NCI-H128 (cell line): ENCODE results near the gene RUVBL1.
"Not testable (repeated sequence)": the region's sequence is repeated elsewhere in the genome, so short reads cannot be mapped to it uniquely, and the experiment has no call there.

Source experiments
- DNase-seq: peaks from one replicate; lab custom pipeline; 2025; ENCODE audit not compliant: unreplicated experiment; lab: John Stamatoyannopoulos, UW

The RUVBL1 gene

DNA sequence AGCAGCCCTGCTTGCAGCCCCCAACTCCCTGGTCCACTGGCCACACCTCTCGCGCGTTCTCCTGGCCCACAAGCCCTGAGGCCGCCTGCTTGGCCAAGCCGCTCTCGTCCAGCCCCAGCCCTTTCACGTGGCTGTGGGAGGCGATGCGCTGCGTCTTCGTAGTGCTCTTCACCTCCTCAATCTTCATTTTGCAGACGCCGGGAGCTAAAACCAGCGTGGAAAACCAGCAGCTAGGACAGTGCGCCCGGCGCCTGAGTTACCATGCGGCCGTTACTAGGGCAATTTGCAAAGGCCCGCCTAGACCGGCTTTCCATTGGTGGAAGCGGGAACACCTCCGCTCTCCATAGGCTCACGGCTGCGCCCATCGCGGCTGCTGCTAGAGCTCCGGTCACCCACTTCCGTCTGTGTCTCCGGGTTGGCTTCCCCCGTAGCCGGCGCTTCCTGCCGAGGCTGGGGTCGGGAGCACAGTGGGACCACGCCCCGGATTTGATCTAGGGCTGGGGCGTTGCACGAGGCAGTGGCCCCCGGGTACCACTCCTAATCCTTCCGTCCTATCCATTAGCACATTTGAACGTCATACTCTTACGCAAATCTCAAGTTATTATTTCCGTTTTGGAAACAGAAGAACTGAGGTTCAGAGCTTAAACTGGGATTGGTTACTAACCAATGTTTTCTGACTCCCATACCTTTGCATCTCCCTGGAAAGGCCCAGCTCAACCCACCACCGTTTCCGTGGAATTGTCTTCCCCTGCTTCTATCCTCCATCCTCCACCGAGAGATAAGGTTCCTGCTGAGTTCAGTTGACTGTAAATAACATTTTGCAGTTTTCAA is at the start of gene RUVBL1:
Gene RUVBL1, minus strand, starts transcription at position 275 of the 831 bp plus-strand sequence. Its CDS starts 88 bp downstream, at position 187.
- DNase-seq, result peak; percentile 93

DNA sequence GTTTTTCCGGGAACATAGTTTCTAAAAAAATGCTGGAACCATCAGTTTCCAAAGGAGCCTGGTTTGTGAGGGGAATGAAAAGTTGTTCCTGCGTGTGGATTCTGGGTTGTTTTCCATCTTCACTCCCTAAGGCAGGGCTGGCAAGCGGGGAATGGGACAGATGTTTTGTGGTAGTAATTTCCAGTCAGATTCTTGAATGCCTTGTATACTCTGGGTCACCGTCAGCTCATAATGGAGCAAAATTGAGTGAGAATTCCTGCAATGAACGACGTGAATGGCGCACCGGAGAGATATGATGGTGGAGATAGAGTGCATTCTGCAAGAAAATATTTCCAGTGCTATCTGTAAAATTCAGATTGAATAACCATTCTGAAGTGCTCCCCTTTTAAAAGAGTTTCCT is 49.6 kb upstream of the RUVBL1 start:
- no peak for DNase-seq

DNA sequence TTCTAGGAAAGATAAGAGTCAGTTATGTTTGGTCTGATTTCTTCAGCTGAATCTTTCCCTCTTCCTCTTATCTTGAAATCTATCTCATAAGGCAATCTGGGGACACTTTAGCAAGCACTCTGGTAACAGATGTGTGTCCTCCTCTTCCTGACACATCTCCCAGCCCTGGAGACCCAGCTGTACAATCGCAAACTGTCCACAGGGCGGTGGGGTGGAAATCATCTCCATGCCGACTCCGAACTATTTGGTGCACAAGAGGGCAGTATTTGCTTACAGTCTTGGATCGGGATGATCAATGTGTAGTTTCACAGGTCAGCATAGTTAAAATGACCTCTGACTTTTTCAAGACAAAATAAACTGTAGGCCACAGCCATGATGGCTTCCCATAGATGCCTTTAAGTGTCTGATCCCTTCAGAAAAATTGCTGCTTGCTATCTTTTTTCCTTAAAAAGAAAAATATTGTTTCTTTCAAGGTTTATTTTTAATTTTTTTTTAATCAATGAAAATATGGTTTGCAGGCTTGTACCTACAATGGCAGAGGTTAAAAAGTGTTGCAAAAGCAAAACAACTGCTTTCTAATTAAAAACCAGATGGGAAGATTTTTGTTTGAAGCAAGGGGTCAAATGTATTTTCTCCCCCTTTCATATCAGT is 47.4 kb upstream of the RUVBL1 start:
- DNase-seq, result peak; percentile 21

DNA sequence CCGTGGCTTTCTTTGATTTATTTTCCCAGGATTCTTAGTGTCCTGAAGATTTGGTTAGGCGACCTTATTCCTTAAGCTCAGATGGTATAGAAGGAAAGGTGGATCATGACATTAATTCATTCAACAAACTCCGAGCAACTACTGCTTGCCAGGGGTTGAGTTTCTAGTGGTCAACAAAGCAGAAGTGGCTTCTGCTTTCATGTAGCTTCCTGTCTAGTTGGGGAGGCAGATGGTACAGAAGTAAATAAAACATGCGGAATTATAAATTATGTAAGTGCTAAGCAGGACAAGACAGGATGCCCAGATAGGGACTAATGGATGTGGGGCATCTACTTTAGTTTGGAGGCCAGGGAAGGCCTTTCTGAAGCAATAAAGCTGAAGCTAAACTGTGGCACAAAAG is 45.2 kb upstream of the RUVBL1 start:
- DNase-seq, result no peak

DNA sequence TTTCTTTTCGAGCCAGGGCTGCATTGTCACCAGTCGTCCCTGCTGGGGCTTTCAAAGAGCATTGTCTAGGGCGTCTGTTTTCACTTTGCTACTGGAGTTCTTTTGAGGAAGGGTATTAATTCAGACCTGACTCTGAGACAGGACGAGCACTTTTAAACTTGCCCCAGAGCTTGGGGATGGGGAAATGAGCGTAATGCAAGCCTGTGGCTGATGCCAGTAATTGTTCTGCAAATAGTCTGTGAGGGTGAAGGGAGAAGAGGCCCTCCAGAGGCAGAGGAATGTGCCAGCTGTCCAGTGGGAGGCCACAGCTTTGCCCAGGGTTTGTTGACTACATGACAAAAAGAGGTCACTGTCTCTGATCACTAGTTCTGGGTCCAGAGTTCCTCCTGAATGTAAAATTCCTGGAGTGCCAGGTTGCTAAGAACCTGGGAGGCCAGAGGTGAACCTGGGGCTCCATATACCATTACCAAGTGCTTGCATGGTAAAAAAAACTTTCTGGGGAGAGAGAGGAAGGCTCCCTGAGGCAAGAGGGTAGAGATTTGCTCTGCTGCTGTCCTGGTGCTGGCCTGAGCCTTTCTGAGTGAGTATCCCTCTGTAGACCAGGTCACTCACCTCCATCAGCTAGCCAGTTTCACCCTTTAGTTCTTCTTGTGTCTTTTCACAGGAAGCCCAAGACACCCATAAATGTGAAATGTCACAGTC is 44.5 kb upstream of the RUVBL1 start:
- DNase-seq, result no peak

DNA sequence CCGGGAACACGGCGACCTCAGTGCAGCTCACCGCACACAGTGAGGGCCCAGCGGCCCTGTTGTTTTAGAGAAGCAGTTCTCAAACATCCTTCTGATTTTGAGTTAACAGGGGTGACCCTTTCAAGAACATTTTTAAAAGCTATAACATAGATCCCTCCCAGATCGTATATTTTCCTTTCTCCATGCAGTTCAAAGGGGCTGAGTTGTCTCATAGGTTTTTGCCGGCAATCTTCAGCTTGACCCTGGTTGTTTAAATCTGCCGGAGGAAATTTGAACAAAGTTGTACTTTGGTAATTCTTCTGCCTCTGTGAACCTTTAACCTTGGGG is 44.0 kb upstream of the RUVBL1 start:
- DNase-seq, result no peak

DNA sequence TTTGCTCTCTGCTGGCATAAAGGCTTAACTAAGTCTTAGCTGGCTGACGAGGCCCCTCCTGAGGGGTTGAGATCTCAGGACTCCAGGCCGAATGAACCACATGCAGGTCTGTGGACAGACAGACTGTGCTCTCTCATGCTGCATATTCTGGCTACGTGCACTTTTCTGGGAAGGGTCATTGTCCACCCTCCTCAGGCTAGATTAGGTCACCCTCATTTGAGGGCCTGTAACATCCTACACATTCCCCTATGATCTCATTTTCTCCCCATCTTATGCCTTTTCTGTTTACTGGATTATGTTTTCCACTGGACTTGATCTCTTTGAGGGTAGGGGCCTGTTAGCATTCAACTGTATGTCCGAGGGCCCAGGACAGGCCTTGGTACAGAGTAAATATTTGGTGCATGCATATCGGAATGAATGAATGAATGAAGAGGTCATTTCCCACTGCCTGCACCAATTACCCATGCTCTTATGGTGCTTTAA is 43.4 kb upstream of the RUVBL1 start:
- DNase-seq, result no peak

DNA sequence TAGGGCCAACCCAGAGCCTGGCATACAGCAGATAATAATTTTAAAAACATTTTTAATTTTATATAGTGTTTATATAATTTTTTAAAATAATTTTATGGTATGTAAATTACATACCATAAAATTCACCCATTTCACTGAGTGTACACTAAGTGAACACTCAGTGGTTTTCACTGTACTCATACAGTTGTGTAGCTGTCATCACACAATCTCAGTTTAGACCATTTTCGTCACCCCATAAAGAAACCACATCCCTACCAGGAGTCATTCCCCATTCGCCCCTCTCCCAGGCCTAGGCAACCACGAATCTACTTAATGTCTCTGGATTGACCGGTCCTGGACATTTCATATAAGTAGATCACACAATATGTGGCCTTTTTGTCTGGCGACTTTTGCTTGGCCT is 39.8 kb upstream of the RUVBL1 start:
- no peak for DNase-seq

DNA sequence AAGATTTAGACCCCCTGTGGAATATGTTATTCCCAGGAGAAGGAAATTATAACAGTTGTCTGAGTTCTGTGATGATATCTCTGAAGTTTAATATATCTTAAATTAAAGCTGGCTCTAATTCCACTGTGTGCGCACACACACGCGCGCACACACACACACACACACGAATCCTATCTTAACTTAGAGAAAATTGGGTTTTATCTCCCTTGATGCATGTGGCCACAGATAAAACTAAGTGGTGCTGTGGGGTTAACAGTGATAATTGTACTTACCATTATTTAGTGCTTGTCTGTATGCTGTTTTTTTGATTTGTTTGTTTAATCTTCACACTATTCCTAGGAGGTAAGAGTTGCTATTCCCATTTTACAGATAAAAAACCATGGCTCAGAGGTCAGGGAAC is 37.0 kb upstream of the RUVBL1 start:
- DNase-seq, result no peak

DNA sequence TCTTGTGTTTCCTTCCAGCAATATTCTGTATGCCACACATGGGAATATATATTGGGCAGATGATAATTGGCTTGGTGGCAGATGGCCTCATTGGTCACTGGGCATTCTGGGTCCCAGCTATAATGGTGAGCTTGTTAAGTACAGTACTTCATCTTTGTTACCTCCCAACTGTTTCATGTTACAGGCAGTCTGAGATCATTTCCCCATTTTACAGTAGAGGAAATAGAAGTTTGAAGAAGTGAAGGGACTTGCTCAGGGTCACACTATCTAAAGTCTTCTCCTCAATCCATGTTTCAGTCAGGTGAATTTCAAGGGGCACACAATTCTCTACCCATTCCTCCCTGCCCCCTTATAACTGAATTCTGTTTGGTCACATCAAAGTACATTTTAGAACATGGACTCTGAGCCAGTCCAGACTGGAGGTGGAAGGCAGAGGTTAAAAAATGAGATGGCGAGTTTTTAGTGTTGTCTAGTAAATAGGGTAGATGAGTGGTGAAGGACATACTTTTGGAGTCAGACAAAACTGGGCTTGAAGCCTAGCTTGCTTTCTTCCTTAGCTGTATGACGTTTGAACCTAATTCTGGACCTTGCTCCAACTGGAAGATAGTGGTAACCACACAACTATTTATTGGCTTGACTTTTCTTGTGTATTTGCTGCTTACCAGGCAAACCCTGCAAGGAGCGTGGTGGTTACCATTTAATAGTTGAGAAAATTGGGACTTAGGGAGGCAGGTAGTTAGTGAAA is 32.2 kb upstream of the RUVBL1 start:
- DNase-seq, result no peak

DNA sequence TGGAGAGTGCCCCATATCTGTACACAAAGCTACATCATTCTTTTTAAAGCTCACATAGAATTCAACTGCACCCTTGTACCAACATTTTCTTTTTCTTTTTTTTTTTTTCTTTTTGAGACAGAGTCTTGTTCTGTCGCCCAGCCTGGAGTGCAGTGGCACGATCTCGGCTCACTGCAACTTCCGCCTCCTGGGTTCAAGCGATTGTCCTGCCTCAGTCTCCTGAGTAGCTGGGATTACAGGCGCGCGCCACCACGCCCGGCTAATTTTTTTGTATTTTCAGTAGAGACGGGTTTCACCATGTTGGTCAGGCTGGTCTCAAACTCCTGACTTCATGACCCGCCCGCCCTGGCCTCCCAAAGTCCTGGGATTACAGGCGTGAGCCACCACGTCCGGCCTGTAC is 30.7 kb upstream of the RUVBL1 start:
- DNase-seq, result not testable (repeated sequence)

DNA sequence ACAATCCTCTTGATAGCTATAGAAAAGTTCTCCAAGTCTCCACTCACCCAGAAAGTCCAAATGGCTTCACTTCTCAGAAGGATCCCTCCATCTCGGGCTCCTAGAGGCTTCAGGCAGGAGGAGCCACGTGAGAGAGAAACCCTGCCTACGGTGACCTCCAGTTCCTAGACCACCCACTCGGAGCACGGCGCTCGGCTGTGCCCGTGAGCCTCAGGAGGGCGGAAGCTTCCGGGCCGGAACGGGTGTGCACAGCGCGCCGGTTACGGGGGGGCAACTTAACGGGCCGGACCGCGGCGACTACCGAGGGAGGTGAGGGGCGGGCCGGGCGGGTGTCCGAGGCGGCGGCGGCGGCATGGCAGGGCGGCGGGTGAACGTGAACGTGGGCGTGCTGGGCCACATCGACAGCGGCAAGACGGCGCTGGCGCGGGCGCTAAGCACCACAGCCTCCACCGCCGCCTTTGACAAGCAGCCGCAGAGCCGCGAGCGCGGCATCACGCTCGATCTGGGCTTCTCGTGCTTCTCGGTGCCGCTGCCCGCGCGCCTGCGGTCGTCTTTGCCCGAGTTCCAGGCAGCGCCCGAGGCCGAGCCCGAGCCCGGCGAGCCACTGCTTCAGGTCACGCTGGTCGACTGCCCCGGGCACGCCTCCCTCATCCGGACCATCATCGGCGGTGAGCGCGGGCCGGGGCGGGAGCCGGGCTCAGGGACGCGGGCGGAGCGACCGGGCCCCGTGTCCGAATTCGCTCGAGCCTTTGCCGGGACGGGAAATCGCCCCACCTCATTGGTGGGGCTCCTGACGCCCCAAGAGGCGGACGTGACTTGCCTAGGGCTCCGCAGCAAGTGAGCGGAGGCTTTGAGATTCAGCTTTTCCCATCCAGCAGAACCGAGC is 29.8 kb upstream of the RUVBL1 start, which contains the start of gene EEFSEC:
Gene EEFSEC, plus strand, starts transcription at position 326 of the 886 bp plus-strand sequence. Its CDS starts 27 bp downstream, at position 353.
- peak; percentile 10 for DNase-seq

DNA sequence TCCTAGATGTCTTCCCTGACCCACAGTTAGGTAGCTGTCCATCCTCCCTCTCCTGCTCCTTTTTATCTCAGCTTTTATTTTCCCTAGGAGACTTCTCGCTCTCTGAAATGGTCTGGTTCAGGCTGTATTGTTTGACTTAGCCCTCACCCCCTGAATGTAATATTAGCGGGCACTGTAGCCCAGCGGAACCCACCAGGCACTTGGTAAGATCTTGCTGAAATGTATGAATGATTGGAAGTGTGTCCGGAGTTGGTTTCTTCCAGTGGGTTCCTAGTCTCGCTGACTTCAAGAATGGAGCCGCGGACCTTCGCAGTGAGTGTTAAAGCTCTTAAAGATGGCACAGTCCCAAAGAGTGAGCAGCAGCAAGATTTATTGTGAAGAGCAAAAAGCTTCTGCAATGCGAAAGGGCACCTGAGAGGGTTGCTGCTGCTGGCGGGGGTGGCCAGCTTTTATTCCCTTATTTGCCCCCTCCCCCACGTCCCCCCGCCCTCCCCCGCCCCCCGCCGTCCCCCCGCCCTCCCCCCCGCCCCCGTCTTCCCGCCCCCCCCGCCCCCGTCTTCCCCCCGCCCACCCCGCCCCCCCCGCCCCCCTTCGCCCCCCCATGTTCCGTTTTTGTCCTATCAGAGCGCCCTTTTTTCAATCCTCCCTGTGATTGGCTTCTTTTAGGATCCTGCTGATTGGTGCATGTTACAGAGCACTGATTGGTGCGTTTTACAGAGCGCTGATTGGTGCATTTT is 29.0 kb upstream of the RUVBL1 start:
- no peak for DNase-seq

DNA sequence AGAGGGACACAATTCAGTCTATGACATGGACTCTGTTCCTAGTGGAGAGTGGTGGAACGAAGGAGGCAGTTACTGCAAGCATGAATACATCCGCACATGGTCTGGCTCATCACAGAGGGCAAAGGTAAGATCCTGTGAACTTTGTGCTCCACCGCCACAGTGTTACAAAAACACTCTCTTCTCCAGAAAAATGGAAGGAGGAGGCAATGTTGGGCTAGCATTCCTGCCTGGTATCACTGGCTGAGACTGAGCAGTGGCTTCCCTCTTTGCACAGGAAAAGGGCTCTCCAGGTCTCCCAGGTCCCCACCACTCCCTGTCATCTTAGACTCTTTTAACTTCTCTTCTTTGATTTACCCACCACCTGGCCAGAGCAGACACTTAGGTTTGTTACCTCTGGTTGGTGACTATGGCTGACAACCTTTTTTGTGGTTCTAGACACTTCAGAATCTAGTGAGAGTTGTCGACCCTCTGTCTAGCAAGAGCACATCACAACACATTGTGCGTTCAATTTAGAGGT is 28.2 kb upstream of the RUVBL1 start:
- DNase-seq, result no peak

DNA sequence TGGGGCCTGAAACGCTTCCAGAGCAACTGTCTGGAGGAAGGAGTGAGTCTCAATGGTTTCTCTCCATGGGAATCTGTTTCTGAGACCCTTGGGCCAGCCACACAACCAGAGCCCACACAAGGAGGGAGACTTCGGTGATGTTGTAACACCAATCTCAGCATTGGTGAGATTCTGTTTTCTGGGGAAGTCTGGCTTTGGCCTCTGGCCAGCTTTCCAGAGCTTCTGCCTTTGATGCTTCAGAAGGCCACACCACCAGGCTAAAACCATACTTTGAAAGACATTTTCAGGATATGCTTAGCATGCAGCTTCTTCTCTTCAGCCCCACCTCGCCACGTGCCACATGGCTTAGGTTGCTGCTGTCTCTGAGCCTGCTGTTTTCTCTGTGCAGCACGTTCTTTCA is 26.0 kb upstream of the RUVBL1 start:
- no peak for DNase-seq

DNA sequence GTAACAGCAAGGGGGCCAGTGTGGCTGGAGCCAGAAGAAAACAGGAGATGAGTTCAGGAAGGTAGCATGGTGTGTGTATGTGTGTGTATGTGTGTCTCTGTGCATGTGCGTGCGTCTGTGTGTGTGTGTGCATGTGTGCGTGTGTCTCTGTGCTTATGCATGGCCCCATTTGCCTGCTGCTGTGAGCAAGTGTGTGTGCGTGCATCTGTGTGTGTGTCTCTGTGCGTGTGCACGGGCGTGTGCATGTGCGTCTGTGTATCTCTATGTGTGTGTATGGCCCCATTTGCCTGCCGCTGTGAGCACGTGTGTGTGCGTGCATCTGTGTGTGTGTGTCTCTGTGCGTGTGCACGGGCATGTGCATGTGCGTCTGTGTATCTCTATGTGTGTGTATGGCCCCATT is 22.6 kb upstream of the RUVBL1 start:
- no peak for DNase-seq

DNA sequence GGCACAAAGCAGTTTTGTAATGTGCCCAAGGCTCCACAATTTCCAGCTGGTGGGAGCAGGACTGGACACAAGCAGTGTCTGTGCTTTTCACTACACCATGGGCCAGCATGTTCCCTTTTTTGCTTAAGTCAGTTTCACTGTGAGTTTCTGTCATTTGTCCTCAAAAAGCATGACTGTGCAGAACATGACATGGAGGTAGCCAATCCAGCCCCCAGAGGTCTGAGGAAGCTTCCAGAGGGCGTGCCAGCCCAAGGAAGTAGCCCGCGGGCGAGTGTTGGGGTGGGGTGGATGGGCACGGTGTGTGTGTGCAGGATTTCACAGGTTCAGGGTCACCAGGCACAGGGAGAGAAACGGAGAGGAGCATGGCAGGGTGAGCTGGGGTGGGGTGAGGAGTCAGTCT is 21.7 kb upstream of the RUVBL1 start:
- DNase-seq, result no peak

DNA sequence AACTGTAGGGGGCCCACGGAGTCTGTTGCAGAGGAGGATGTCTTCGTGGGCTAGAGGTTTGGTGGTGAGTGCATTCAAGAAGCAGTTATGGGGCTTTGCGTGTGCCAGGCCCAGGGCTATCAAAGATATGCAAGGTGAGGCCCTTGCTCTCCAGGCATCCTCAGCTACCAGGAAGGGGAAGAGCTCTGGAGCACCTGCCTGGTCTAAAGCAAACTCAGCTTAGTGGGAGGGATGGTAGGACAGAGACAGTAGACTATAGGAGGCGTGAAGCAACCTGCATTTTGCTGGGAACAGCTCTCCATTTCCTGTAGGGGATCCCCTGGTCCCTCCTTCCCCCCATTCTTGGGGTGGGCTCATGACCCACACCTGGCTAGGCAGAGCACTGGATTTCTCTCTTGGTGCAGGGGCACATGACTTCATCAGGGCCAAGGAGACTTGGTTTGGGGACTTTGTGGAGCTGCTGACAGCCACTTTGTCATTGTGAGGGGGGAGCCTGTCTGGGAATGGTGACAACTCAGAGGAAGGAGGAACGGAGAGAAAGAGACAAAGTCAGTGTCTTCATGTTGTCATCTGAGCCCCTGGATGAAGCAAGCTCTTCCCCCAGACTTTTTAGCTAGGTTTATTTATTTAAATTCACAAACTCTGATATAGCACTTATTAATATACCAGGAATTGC is 21.0 kb upstream of the RUVBL1 start:
- DNase-seq, result no peak

DNA sequence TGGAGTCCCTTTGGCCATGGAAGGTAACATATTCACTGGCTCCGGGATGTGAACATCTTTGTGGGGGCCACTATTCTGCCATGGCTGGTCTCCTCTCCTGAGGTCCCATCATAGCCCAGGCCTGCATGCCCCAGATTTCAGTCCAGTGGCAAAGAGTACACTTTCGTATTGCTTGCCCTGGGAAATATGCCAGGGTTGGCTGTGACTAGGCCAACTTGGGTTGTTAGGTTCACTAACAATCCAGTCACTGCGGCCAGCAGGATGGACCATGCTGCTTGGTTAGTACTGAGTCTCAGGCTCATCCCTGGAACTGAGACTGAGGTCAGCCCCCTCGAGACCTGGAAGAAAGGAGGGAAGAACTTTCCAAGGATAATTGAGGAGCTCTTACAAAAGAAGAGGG is 19.9 kb upstream of the RUVBL1 start:
- no peak for DNase-seq
